ENCODE results near the gene CDC42BPG. TPM values are rescaled to one million over a fixed set of nuclear protein-coding genes. Genes with fewer than 3 reads are reported as not detected.

Gene CDC42BPG
- total RNA-seq, 1 experiment from 2014 or later: 24.9 TPM

DNA sequence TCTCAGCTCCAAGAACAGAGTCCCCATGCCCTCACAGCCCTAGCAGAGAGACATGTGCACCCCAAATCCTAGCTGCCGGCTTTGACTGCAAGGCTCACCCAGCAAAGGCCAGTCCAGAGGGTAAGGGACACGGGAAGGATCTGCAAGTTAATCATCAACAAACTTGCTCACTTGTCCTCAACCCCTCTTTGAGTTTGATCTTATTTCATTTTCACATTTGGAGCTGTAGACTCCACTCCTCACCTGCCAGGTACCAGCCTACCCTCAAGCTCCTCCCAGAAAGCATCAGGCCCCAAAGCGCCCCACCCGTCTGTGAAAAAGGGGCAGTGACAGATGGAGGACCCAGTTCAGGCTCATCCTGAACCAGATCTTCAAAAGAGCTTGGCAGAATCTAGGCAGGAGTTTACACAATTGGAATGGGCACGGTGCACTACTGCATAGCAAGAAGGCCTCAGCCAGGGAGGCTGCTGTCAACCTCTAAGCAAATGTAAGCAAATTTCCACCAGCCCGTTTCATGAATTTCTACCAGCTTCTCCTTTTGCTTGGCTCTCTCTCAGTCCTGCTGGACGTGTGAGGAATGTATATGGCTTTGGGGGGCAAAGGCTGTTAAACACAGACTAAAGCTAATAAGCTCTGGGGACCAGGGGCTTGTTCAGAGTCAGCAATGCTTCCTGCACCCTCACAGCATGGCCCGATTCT, 28.5 kb upstream of the CDC42BPG start:
- Histone ChIP-seq H3K18ac (ENCODE audit: insufficient read length, low read depth, low read length) (no peak overlapping the region), H4K91ac (ENCODE audit: insufficient read length, low read depth, low read length) (no peak overlapping the region), H2BK5ac (ENCODE audit: insufficient read length, low read length) (no peak overlapping the region), H3K4me2 (ENCODE audit: insufficient read depth, insufficient read length, low read length) (no peak overlapping the region), H2BK12ac (ENCODE audit: insufficient read length, low read depth, low read length) (no peak overlapping the region), H4K20me1 (ENCODE audit: control insufficient read depth, insufficient read depth, insufficient read length) (no peaks in the 10 kb centered on the region), H3K4ac (ENCODE audit: low read depth, low read length) (no peak overlapping the region), H4K8ac (replicated peaks; ENCODE audit: insufficient read length, low read depth, low read length) (no peak overlapping the region), H3K79me1 (ENCODE audit: insufficient read depth, low read depth, low read length, poor library complexity, severe bottlenecking) (no peaks in the 10 kb centered on the region), H3K9ac (ENCODE audit: extremely low read depth, insufficient read length, low read length) (no peak overlapping the region), H3K4me1 (ENCODE audit: insufficient read depth, low read length) (no peaks in the 10 kb centered on the region; the same call in 1 of the 2 replicates), H2AK5ac (ENCODE audit: insufficient read length, low read length) (no peak overlapping the region), H3K56ac (ENCODE audit: insufficient read length, low read depth, low read length) (no peak overlapping the region), H3K79me2 (ENCODE audit: insufficient read depth, low read length) (no peaks in the 10 kb centered on the region), H2AFZ (ENCODE audit: low read length) (no peak overlapping the region), H3K27me3 (ENCODE audit: insufficient read depth, low read length) (no peaks in the 10 kb centered on the region), H3K9me3 (ENCODE audit: control insufficient read depth, low read depth, low read length) (no peaks in the 10 kb centered on the region), H2BK120ac (ENCODE audit: low read depth, low read length, poor library complexity, severe bottlenecking) (no peak overlapping the region), H3K27ac (ENCODE audit: insufficient read length, low read depth, low read length) (no peak overlapping the region), H2BK15ac (ENCODE audit: low read depth, low read length) (no peak overlapping the region), H2BK20ac (ENCODE audit: low read depth, low read length, poor library complexity, severe bottlenecking) (no peak overlapping the region), H4K5ac (ENCODE audit: insufficient read length, low read depth, low read length) (no peak overlapping the region), H3K23me2 (ENCODE audit: insufficient read length, low read depth, low read length, poor library complexity, severe bottlenecking) (peaks cover 8% of the 10 kb centered on the region), H3K23ac (ENCODE audit: insufficient read length, low read depth, low read length) (no peak overlapping the region), H3K14ac (ENCODE audit: insufficient read depth, low read length) (no peak overlapping the region), H3T11ph (ENCODE audit: low read length) (no peak overlapping the region)
- TF ChIP-seq CTCF (conservative IDR thresholded peaks at IDR 0.05): no peak
- DNase-seq: no peak
- Mint-ChIP-seq H3K4me1 (peaks cover 11 to 15% of the 10 kb centered on the region in 2 experiments), H3K27me3 (ENCODE audit: low read depth) (peaks cover 7% of the 10 kb centered on the region), H3K27ac (no peak overlapping the region), H3K4me3 (no peak overlapping the region), H3K9me3 (no peaks in the 10 kb centered on the region), H3K36me3 (ENCODE audit: insufficient read depth in 1 of 3, low read depth in 3 of 3) (peaks cover 5 to 14% (median 8%) of the 10 kb centered on the region in 3 experiments; a peak in 6 of 7 replicates)
- no CpG with 5 or more reads among the region's 8 CpGs for WGBS (ENCODE audit: extremely low coverage, insufficient read length, low lambda C conversion rate)
